Panc1 (cell line): ENCODE data around the gene NTRK2. TPM values are rescaled to one million over a fixed set of nuclear protein-coding genes. Genes with fewer than 3 reads are reported as not detected.

Source experiments
- ATAC-seq: fragments of 200-7000 bp; cut with Tn5 transposase; 2 replicates; pipeline ENCODE4 v1.9.1; 2020; ENCODE audit warnings: mild to moderate bottlenecking, moderate library complexity
- BruUV-seq: library from RNA; stranded (reverse); fragments of 400-500 nt; replicated peaks from 2 replicates; lab custom pipeline; 2021; lab: Mats Ljungman, UMichigan
- CTCF ChIA-PET: fragments of 300-600 bp; sonication (Branson Sonifier 250); formaldehyde crosslinking; loops from one replicate; lab custom pipeline; 2022; ENCODE audit warnings: antibody characterized with exemption; lab: Charles Lee
- POLR2A ChIA-PET: fragments of 300-600 bp; sonication (Branson Sonifier 250); formaldehyde crosslinking; loops from one replicate; lab custom pipeline; 2022; ENCODE audit warnings: antibody characterized with exemption; lab: Charles Lee
- DNase-seq: peaks from one replicate; pipeline ENCODE4 v3.0.0-alpha.2; 2010; ENCODE audit warnings: low read depth, low spot score
- H3K27ac ChIP-seq: 2 replicates; pipeline ENCODE4 v1.5.1; 2011; ENCODE audit warnings: mild to moderate bottlenecking, low read length, inconsistent platforms
- H3K27me3 ChIP-seq: fragments of 200-500 bp; sonication (Bioruptor generic); 2 replicates; pipeline ENCODE4 v1.6.0; 2014; ENCODE audit warnings: low read length, inconsistent platforms; ENCODE audit not compliant: control insufficient read depth, insufficient read depth
- H3K36me3 ChIP-seq: fragments of 200-500 bp; sonication (Bioruptor generic); 2 replicates; pipeline ENCODE4 v1.5.1; 2014; ENCODE audit warnings: inconsistent platforms, mild to moderate bottlenecking, low read length, moderate library complexity; ENCODE audit not compliant: control insufficient read depth, insufficient read depth
- H3K4me1 ChIP-seq: 2 replicates; pipeline ENCODE4 v1.5.1; 2011; ENCODE audit warnings: inconsistent platforms, mild to moderate bottlenecking, low read length, moderate library complexity; ENCODE audit not compliant: control insufficient read depth, insufficient read depth
- H3K4me3 ChIP-seq, 2 experiments: 2 replicates each; pipeline ENCODE4 v1.5.1; 2011 to 2012; ENCODE audit warnings: low read depth in 2 of 2, low read length in 2 of 2, mild to moderate bottlenecking in 2 of 2, inconsistent platforms in 1 of 2, moderate library complexity in 1 of 2
- H3K9me3 ChIP-seq: fragments of 200-500 bp; sonication (Bioruptor generic); 2 replicates; pipeline ENCODE4 v1.5.1; 2014; ENCODE audit warnings: low read depth, mild to moderate bottlenecking, inconsistent platforms, low read length, moderate library complexity; ENCODE audit not compliant: control insufficient read depth, insufficient read depth
- POLR2AphosphoS5 ChIP-seq: IDR thresholded peaks from 2 replicates; pipeline ENCODE4 v1.6.1; 2012; ENCODE audit warnings: mild to moderate bottlenecking, low read depth, low read length, moderate library complexity
- REST ChIP-seq, 2 experiments: IDR thresholded peaks; 2 replicates each; pipeline ENCODE4 v1.6.1; 2011 to 2012; ENCODE audit warnings: low read depth in 2 of 2, control low read depth in 1 of 2, low read length in 1 of 2, mild to moderate bottlenecking in 1 of 2, moderate library complexity in 1 of 2; ENCODE audit not compliant: insufficient read depth in 1 of 2
- SIN3A ChIP-seq: IDR thresholded peaks from 2 replicates; pipeline ENCODE4 v1.6.1; 2012; ENCODE audit warnings: low read depth, mild to moderate bottlenecking, low read length, moderate library complexity, borderline replicate concordance; ENCODE audit not compliant: insufficient read depth
- TCF7L2 ChIP-seq: IDR thresholded peaks from 2 replicates; pipeline ENCODE4 v1.6.1; 2011; ENCODE audit warnings: mild to moderate bottlenecking, low read depth, low read length, inconsistent platforms
- in situ Hi-C: cut with HindIII; loops from 2 replicates; pipeline ENCODE4 v1.10.0; 2016; ENCODE audit warnings: low sequenced_read_pairs, low pct_unique_long_range_greater_than_20kb
- intact Hi-C: fragments of 100-400 bp; cut with micrococcal nuclease; formaldehyde crosslinking; loops from one replicate; pipeline ENCODE4 v1.10.0; 2022; ENCODE audit not compliant: unreplicated experiment
- total RNA-seq: library from RNA; stranded (reverse); gene quantifications from one replicate; pipeline ENCODE4 v1.2.1, GENCODE V29; 2021; ENCODE audit not compliant: unreplicated experiment
- TF ChIP-seq, protein P1 (sequence below): fragments of 450-650 bp; IDR thresholded peaks from 2 replicates; pipeline ENCODE4 v1.5.1; 2017; ENCODE audit warnings: mild to moderate bottlenecking

Gene NTRK2
- total RNA-seq, 1 experiment from 2014 or later: 0.23 TPM

- DNase-seq (peak; percentile 22), ATAC-seq (peak; percentile 74)
- CTCF ChIA-PET: no interaction called here
- in situ Hi-C loops (no loop called here), intact Hi-C loops (no loop called here)
- Histone ChIP-seq H3K27me3 (no peaks in the 10 kb centered on the region), H3K9me3 (no peaks in the 10 kb centered on the region), H3K27ac (no peak overlapping the region), H3K4me3 (no peak overlapping the region), H3K36me3 (no peaks in the 10 kb centered on the region), H3K4me1 (no peaks in the 10 kb centered on the region)
- POLR2A ChIA-PET: no interaction called here
- TF ChIP-seq, protein P1, sequence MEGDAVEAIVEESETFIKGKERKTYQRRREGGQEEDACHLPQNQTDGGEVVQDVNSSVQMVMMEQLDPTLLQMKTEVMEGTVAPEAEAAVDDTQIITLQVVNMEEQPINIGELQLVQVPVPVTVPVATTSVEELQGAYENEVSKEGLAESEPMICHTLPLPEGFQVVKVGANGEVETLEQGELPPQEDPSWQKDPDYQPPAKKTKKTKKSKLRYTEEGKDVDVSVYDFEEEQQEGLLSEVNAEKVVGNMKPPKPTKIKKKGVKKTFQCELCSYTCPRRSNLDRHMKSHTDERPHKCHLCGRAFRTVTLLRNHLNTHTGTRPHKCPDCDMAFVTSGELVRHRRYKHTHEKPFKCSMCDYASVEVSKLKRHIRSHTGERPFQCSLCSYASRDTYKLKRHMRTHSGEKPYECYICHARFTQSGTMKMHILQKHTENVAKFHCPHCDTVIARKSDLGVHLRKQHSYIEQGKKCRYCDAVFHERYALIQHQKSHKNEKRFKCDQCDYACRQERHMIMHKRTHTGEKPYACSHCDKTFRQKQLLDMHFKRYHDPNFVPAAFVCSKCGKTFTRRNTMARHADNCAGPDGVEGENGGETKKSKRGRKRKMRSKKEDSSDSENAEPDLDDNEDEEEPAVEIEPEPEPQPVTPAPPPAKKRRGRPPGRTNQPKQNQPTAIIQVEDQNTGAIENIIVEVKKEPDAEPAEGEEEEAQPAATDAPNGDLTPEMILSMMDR: peak; percentile 82
- TF ChIP-seq SIN3A: no peak
- TF ChIP-seq REST (IDR thresholded peaks at IDR 0.05; ENCODE audit: insufficient read depth in 1 of 2, low read depth in 2 of 2, low read length in 1 of 2): no peak
- no TSS peak for BruUV-seq
Measured at GRCh38 chr9:84953797-84954705, 284.5 kb downstream of the NTRK2 start.

DNA sequence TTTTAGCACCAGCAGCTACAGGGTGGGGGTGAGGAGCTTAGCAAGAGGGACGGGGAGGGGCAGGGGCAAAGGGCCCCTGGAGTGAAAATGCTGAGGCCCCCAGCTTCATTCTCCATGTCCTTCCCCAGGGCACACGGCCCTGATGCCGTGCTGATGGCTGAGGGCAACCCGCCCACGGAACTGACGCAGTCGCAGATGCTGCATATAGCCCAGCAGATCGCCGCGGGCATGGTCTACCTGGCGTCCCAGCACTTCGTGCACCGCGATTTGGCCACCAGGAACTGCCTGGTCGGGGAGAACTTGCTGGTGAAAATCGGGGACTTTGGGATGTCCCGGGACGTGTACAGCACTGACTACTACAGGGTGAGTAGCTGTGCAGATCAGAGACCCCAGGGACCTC, 285.6 kb downstream of the NTRK2 start:
- intact Hi-C loops (no loop called here), in situ Hi-C loops (no loop called here)
- no peak for ATAC-seq
- Histone ChIP-seq H3K9me3 (no peaks in the 10 kb centered on the region), H3K27me3 (no peaks in the 10 kb centered on the region), H3K27ac (no peak overlapping the region), H3K4me3 (no peak overlapping the region), H3K36me3 (no peaks in the 10 kb centered on the region), H3K4me1 (no peaks in the 10 kb centered on the region)
- ChIA-PET CTCF (no interaction called here), POLR2A (no interaction called here)
- no TSS peak for BruUV-seq
- TF ChIP-seq TCF7L2: no peak
- DNase-seq: no peak

- intact Hi-C loops (no loop called here), in situ Hi-C loops (no loop called here)
Measured at GRCh38 chr9:84955971-84956370, 286.4 kb downstream of the NTRK2 start.

More at GRCh38 chr9:84955971-84956370, 286.4 kb downstream of the NTRK2 start:
- ChIA-PET CTCF (no interaction called here), POLR2A (no interaction called here)
- Histone ChIP-seq H3K27me3 (no peaks in the 10 kb centered on the region), H3K9me3 (no peaks in the 10 kb centered on the region), H3K27ac (no peak overlapping the region), H3K4me3 (no peak overlapping the region), H3K36me3 (no peaks in the 10 kb centered on the region), H3K4me1 (no peaks in the 10 kb centered on the region)
- DNase-seq (no peak), ATAC-seq (no peak)
- TF ChIP-seq, protein P1: no peak
- TF ChIP-seq POLR2AphosphoS5: no peak
- TF ChIP-seq SIN3A: no peak
- TF ChIP-seq TCF7L2: no peak
- no peak for TF ChIP-seq REST (IDR thresholded peaks at IDR 0.05; ENCODE audit: insufficient read depth in 1 of 2, low read depth in 2 of 2, low read length in 1 of 2)
- no TSS peak for BruUV-seq
